Measurements from ENCODE around the gene EIF2S3B.

EIF2S3B gene

GRCh38 chr12:10529603-10530002 lies 23.9 kb downstream of the EIF2S3B start:
- no peak for TF ChIP-seq YY1 (IDR thresholded peaks at IDR 0.05; ENCODE audit: low read depth)
- TF ChIP-seq CEBPB (IDR thresholded peaks at IDR 0.05), result no peak
- TF ChIP-seq FOXM1 (IDR thresholded peaks at IDR 0.05; ENCODE audit: borderline replicate concordance, low read depth), result no peak
- TF ChIP-seq TAF1 (IDR thresholded peaks at IDR 0.05; ENCODE audit: low read depth), result no peak
- TF ChIP-seq NFIC (IDR thresholded peaks at IDR 0.05), result no peak

DNA sequence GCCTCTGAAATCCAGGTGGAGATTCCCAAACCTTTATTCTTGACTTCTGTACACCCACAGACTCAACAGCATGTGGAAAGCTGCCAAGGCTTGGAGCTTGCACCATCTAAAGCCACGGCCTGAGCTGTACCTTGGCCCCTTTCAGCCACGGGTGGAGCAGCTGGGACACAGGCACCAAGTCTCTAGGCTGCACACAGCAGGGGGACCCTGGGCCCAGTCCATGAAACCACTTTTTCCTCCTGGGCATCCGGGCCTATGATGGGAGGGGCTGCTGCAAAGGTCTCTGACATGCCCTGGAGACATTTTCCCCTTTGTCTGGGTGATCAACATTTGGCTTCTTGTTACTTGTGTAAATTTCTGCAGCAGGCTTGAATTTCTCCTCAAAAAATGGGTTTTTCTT lies 32.0 kb downstream of the EIF2S3B start:
- TF ChIP-seq CREB1 (IDR thresholded peaks at IDR 0.05; ENCODE audit: low read depth) (no peak), TEAD4 (IDR thresholded peaks at IDR 0.05) (no peak), YY1 (IDR thresholded peaks at IDR 0.05; ENCODE audit: low read depth) (no peak), NFIC (IDR thresholded peaks at IDR 0.05) (no peak), MAX (IDR thresholded peaks at IDR 0.05) (no peak), RAD21 (IDR thresholded peaks at IDR 0.05; ENCODE audit: low read depth) (no peak), TCF12 (IDR thresholded peaks at IDR 0.05; ENCODE audit: low read depth) (no peak), ZBTB7A (IDR thresholded peaks at IDR 0.05; ENCODE audit: low read depth) (no peak), FOXM1 (IDR thresholded peaks at IDR 0.05; ENCODE audit: borderline replicate concordance, low read depth) (no peak), TAF1 (IDR thresholded peaks at IDR 0.05; ENCODE audit: low read depth) (no peak)
- TF ChIP-seq, protein P1, sequence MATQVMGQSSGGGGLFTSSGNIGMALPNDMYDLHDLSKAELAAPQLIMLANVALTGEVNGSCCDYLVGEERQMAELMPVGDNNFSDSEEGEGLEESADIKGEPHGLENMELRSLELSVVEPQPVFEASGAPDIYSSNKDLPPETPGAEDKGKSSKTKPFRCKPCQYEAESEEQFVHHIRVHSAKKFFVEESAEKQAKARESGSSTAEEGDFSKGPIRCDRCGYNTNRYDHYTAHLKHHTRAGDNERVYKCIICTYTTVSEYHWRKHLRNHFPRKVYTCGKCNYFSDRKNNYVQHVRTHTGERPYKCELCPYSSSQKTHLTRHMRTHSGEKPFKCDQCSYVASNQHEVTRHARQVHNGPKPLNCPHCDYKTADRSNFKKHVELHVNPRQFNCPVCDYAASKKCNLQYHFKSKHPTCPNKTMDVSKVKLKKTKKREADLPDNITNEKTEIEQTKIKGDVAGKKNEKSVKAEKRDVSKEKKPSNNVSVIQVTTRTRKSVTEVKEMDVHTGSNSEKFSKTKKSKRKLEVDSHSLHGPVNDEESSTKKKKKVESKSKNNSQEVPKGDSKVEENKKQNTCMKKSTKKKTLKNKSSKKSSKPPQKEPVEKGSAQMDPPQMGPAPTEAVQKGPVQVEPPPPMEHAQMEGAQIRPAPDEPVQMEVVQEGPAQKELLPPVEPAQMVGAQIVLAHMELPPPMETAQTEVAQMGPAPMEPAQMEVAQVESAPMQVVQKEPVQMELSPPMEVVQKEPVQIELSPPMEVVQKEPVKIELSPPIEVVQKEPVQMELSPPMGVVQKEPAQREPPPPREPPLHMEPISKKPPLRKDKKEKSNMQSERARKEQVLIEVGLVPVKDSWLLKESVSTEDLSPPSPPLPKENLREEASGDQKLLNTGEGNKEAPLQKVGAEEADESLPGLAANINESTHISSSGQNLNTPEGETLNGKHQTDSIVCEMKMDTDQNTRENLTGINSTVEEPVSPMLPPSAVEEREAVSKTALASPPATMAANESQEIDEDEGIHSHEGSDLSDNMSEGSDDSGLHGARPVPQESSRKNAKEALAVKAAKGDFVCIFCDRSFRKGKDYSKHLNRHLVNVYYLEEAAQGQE (IDR thresholded peaks at IDR 0.05; ENCODE audit: low read depth), result no peak
- TF ChIP-seq, protein P2, sequence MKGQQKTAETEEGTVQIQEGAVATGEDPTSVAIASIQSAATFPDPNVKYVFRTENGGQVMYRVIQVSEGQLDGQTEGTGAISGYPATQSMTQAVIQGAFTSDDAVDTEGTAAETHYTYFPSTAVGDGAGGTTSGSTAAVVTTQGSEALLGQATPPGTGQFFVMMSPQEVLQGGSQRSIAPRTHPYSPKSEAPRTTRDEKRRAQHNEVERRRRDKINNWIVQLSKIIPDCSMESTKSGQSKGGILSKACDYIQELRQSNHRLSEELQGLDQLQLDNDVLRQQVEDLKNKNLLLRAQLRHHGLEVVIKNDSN (IDR thresholded peaks at IDR 0.05), result no peak

DNA sequence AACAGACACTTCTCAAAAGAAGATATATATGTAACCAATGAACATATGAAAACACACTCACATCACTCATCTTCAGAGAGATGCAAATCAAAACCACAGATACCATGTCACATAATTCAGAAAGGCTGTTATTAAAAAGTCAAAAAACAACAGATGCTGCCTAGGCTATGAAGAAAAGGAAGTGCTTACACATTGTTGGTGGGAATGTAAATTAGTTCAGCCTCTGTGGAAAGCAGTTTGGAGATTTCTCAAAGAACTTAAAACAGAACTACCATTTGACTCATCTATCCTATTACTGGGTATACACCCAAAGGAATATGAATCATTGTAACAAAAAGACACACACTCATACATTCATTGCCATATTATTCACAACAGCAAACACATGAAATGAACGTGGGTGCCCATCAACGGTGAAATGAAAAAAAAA lies 35.1 kb downstream of the EIF2S3B start:
- TF ChIP-seq, protein P1 (IDR thresholded peaks at IDR 0.05; ENCODE audit: low read depth), result no peak
- TF ChIP-seq ZBTB7A (IDR thresholded peaks at IDR 0.05; ENCODE audit: low read depth) (no peak), EP300 (IDR thresholded peaks at IDR 0.05; ENCODE audit: borderline replicate concordance) (no peak), TAF1 (IDR thresholded peaks at IDR 0.05; ENCODE audit: low read depth) (no peak), FOXM1 (IDR thresholded peaks at IDR 0.05; ENCODE audit: borderline replicate concordance, low read depth) (no peak), YY1 (IDR thresholded peaks at IDR 0.05; ENCODE audit: low read depth) (no peak), TCF12 (IDR thresholded peaks at IDR 0.05; ENCODE audit: low read depth) (no peak), CREB1 (IDR thresholded peaks at IDR 0.05; ENCODE audit: low read depth) (no peak)

DNA sequence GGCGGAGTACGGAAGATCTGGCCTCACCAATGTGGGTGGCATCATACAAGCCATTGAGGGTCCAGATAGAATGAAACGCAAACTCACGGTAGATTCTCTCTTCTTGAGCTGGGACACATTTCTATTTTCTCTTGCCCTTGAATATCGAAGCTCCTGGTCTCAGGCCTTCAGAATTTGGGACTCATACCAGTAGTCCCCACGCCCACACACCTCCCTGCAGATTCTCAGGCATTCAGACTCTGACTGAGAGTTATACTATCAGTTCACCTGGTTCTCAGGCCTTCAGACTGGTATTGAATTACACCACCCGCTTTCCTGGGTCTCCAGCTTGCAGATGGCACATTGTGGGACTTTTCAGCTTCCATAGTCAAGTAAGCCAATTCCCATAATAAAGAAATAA lies 37.8 kb downstream of the EIF2S3B start:
- no peak for TF ChIP-seq EP300 (IDR thresholded peaks at IDR 0.05; ENCODE audit: borderline replicate concordance)

DNA sequence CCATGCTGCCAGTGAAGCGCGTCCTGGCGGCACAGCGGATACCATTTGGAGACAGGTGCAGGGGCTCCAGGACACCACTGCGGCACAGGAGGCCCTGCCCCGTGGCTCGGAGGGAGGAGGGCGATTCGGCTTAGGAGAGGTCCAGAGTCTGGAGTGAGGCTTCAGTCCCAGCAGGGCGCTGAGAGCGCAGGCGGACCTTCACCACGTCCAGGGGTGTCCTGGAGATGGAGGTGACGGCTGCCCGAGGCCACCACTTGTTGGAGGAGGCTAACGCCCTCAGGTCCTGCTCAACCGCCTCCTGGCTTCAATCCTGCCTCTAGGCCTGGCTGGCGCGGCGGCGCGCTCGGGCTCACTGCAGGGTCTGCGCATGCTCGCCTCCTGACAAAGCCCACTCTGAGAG lies 45.7 kb downstream of the EIF2S3B start:
- TF ChIP-seq NFIC (IDR thresholded peaks at IDR 0.05) (no peak), FOXM1 (IDR thresholded peaks at IDR 0.05; ENCODE audit: borderline replicate concordance, low read depth) (no peak), RAD21 (IDR thresholded peaks at IDR 0.05; ENCODE audit: low read depth) (no peak), CEBPB (IDR thresholded peaks at IDR 0.05) (no peak), CREB1 (IDR thresholded peaks at IDR 0.05; ENCODE audit: low read depth) (no peak), TAF1 (IDR thresholded peaks at IDR 0.05; ENCODE audit: low read depth) (no peak), EP300 (IDR thresholded peaks at IDR 0.05; ENCODE audit: borderline replicate concordance) (no peak), MAX (IDR thresholded peaks at IDR 0.05) (no peak), YY1 (IDR thresholded peaks at IDR 0.05; ENCODE audit: low read depth) (no peak), EGR1 (IDR thresholded peaks at IDR 0.05) (no peak), TCF12 (IDR thresholded peaks at IDR 0.05; ENCODE audit: low read depth) (no peak), TEAD4 (IDR thresholded peaks at IDR 0.05) (no peak), ZBTB7A (IDR thresholded peaks at IDR 0.05; ENCODE audit: low read depth) (no peak)
- TF ChIP-seq, protein P1 (IDR thresholded peaks at IDR 0.05; ENCODE audit: low read depth), result no peak
- TF ChIP-seq, protein P2 (IDR thresholded peaks at IDR 0.05), result no peak

Measured in Ishikawa (cell line).